WTC11 (cell line): ENCODE data around the gene TMEM100. TPM values are rescaled to one million over a fixed set of nuclear protein-coding genes. Genes with fewer than 3 reads are reported as not detected.

Experiments
- ATAC-seq: fragments of 200-7000 bp; cut with Tn5 transposase; 2 replicates; pipeline ENCODE4 v1.10.0; 2021; ENCODE audit warnings: mild to moderate bottlenecking, moderate library complexity
- CTCF ChIA-PET: fragments of 300-600 bp; sonication (Branson Sonifier 250); formaldehyde crosslinking; loops from one replicate; lab custom pipeline; 2021; ENCODE audit warnings: antibody characterized with exemption; lab: Charles Lee
- POLR2A ChIA-PET: fragments of 350-600 bp; sonication (Branson Sonifier 250); formaldehyde crosslinking; loops from one replicate; lab custom pipeline; 2021; ENCODE audit warnings: antibody characterized with exemption; lab: Charles Lee
- DNase-seq: peaks from one replicate; pipeline ENCODE4 v3.0.0; 2021; ENCODE audit warnings: low spot score
- H3K27ac Mint-ChIP-seq: 2 replicates; pipeline ENCODE4 v1.8.0; 2021; ENCODE audit warnings: mixed read lengths
- H3K27me3 Mint-ChIP-seq: 2 replicates; pipeline ENCODE4 v1.8.0; 2021; ENCODE audit warnings: low read depth, mild to moderate bottlenecking, moderate library complexity, mixed read lengths
- H3K36me3 Mint-ChIP-seq: 2 replicates; pipeline ENCODE4 v1.8.0; 2021; ENCODE audit warnings: mixed read lengths
- H3K4me1 Mint-ChIP-seq: 2 replicates; pipeline ENCODE4 v1.8.0; 2022; ENCODE audit warnings: mixed read lengths
- H3K4me3 Mint-ChIP-seq: 2 replicates; pipeline ENCODE4 v1.8.0; 2021; ENCODE audit warnings: mild to moderate bottlenecking, moderate library complexity, mixed read lengths
- H3K9me3 Mint-ChIP-seq: 2 replicates; pipeline ENCODE4 v1.8.0; 2021; ENCODE audit warnings: mixed read lengths
- GRHL2 ChIP-seq: fragments of 250-450 bp; sonication (Bioruptor Pico); IDR thresholded peaks from 2 replicates; pipeline ENCODE4 v1.8.0; 2022; ENCODE audit warnings: mild to moderate bottlenecking, moderate library complexity; ENCODE audit not compliant: insufficient replicate concordance, severe bottlenecking
- HMGA2 ChIP-seq: fragments of 250-450 bp; sonication (Bioruptor Pico); IDR thresholded peaks from 2 replicates; pipeline ENCODE4 v1.4.0; 2021; ENCODE audit warnings: mild to moderate bottlenecking, moderate library complexity
- NR1H2 ChIP-seq: sonication (generic); formaldehyde crosslinking; IDR thresholded peaks from 2 replicates; pipeline ENCODE4 v1.9.0; 2021; ENCODE audit warnings: mild to moderate bottlenecking, moderate library complexity, missing genetic modification reagents
- PRDM15 ChIP-seq: sonication (generic); formaldehyde crosslinking; IDR thresholded peaks from 2 replicates; pipeline ENCODE4 v1.8.0; 2022; ENCODE audit warnings: missing genetic modification reagents
- RELA ChIP-seq: sonication (generic); formaldehyde crosslinking; IDR thresholded peaks from 2 replicates; pipeline ENCODE4 v1.8.1; 2022; ENCODE audit warnings: missing genetic modification reagents, mild to moderate bottlenecking, borderline replicate concordance
- RORB ChIP-seq: fragments of 250-450 bp; sonication (Bioruptor Pico); IDR thresholded peaks from 2 replicates; pipeline ENCODE4 v1.9.0; 2021; ENCODE audit warnings: mild to moderate bottlenecking
- TEAD1 ChIP-seq: sonication (generic); formaldehyde crosslinking; IDR thresholded peaks from 2 replicates; pipeline ENCODE4 v1.8.0; 2022; ENCODE audit warnings: mild to moderate bottlenecking, missing genetic modification reagents
- ZNF219 ChIP-seq: sonication (generic); formaldehyde crosslinking; IDR thresholded peaks from 2 replicates; pipeline ENCODE4 v1.8.0; 2023; ENCODE audit warnings: missing genetic modification reagents, mild to moderate bottlenecking, borderline replicate concordance
- ZNF423 ChIP-seq: fragments of 250-450 bp; sonication (Bioruptor Pico); IDR thresholded peaks from 2 replicates; pipeline ENCODE4 v2.1.2; 2022; ENCODE audit warnings: mild to moderate bottlenecking, moderate library complexity
- ZNF671 ChIP-seq: fragments of 250-450 bp; sonication (Bioruptor Pico); IDR thresholded peaks from 2 replicates; pipeline ENCODE4 v1.8.0; 2021; ENCODE audit warnings: mild to moderate bottlenecking
- total RNA-seq: library from RNA; stranded (reverse); gene quantifications from 3 replicates; pipeline ENCODE4 v1.2.3, GENCODE V29; 2021
- TF ChIP-seq, protein P1 (sequence below): fragments of 250-450 bp; sonication (Bioruptor Pico); IDR thresholded peaks from 2 replicates; pipeline ENCODE4 v1.9.0; 2021; ENCODE audit warnings: moderate library complexity, mild to moderate bottlenecking, inconsistent platforms, borderline replicate concordance
- TF ChIP-seq, protein P2 (sequence below): sonication (generic); formaldehyde crosslinking; IDR thresholded peaks from 2 replicates; pipeline ENCODE4 v1.8.1; 2022; ENCODE audit warnings: low read depth, missing genetic modification reagents, borderline replicate concordance
- TF ChIP-seq, protein P3 (sequence below): sonication (generic); formaldehyde crosslinking; IDR thresholded peaks from 2 replicates; pipeline ENCODE4 v1.8.1; 2023; ENCODE audit warnings: mild to moderate bottlenecking, missing genetic modification reagents, borderline replicate concordance
- TF ChIP-seq, protein P4 (sequence below): sonication (generic); formaldehyde crosslinking; IDR thresholded peaks from 2 replicates; pipeline ENCODE4 v1.8.1; 2022; ENCODE audit warnings: mild to moderate bottlenecking, missing genetic modification reagents, moderate library complexity, borderline replicate concordance
- TF ChIP-seq, protein P5 (sequence below): sonication (generic); formaldehyde crosslinking; IDR thresholded peaks from 2 replicates; pipeline ENCODE4 v1.8.1; 2023; ENCODE audit warnings: mild to moderate bottlenecking, missing genetic modification reagents, moderate library complexity

TMEM100 gene
- total RNA-seq, 1 experiment from 2014 or later = 1.1 TPM

DNA sequence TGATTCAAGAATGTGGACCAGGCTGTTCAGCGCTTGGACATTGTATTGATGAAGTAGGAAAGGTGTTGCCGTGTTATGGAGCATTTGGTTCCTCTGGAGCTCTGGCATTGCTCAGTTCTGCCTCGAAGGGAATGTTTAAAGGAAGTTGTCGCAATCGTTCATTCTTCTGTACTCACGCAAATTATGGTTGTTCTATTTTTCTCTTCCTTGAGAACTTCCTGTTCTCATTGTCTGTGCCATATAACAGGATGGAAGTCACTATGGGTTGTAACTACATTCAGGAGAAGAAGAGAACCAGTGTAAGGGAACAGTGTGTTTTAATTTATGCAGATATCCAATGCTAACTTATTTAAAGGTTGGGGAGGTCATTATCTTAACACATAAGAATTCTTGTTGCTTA is 41.2 kb upstream of the TMEM100 start:
- no peak overlapping the region for H3K4me3 Mint-ChIP-seq
- TF ChIP-seq HMGA2 (CRISPR knock-in tag) (no peak), RORB (CRISPR knock-in tag) (no peak), ZNF219 (CRISPR knock-in tag) (no peak), GRHL2 (no peak), PRDM15 (no peak), ZNF671 (CRISPR knock-in tag) (no peak), TEAD1 (no peak)
- TF ChIP-seq, protein P1, sequence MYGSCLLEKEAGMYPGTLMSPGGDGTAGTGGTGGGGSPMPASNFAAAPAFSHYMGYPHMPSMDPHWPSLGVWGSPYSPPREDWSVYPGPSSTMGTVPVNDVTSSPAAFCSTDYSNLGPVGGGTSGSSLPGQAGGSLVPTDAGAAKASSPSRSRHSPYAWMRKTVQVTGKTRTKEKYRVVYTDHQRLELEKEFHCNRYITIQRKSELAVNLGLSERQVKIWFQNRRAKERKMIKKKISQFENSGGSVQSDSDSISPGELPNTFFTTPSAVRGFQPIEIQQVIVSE = no peak
- TF ChIP-seq, protein P2, sequence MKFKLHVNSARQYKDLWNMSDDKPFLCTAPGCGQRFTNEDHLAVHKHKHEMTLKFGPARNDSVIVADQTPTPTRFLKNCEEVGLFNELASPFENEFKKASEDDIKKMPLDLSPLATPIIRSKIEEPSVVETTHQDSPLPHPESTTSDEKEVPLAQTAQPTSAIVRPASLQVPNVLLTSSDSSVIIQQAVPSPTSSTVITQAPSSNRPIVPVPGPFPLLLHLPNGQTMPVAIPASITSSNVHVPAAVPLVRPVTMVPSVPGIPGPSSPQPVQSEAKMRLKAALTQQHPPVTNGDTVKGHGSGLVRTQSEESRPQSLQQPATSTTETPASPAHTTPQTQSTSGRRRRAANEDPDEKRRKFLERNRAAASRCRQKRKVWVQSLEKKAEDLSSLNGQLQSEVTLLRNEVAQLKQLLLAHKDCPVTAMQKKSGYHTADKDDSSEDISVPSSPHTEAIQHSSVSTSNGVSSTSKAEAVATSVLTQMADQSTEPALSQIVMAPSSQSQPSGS (CRISPR knock-in tag) = no peak
- TF ChIP-seq, protein P3, sequence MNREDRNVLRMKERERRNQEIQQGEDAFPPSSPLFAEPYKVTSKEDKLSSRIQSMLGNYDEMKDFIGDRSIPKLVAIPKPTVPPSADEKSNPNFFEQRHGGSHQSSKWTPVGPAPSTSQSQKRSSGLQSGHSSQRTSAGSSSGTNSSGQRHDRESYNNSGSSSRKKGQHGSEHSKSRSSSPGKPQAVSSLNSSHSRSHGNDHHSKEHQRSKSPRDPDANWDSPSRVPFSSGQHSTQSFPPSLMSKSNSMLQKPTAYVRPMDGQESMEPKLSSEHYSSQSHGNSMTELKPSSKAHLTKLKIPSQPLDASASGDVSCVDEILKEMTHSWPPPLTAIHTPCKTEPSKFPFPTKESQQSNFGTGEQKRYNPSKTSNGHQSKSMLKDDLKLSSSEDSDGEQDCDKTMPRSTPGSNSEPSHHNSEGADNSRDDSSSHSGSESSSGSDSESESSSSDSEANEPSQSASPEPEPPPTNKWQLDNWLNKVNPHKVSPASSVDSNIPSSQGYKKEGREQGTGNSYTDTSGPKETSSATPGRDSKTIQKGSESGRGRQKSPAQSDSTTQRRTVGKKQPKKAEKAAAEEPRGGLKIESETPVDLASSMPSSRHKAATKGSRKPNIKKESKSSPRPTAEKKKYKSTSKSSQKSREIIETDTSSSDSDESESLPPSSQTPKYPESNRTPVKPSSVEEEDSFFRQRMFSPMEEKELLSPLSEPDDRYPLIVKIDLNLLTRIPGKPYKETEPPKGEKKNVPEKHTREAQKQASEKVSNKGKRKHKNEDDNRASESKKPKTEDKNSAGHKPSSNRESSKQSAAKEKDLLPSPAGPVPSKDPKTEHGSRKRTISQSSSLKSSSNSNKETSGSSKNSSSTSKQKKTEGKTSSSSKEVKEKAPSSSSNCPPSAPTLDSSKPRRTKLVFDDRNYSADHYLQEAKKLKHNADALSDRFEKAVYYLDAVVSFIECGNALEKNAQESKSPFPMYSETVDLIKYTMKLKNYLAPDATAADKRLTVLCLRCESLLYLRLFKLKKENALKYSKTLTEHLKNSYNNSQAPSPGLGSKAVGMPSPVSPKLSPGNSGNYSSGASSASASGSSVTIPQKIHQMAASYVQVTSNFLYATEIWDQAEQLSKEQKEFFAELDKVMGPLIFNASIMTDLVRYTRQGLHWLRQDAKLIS = no peak
- TF ChIP-seq, protein P4, sequence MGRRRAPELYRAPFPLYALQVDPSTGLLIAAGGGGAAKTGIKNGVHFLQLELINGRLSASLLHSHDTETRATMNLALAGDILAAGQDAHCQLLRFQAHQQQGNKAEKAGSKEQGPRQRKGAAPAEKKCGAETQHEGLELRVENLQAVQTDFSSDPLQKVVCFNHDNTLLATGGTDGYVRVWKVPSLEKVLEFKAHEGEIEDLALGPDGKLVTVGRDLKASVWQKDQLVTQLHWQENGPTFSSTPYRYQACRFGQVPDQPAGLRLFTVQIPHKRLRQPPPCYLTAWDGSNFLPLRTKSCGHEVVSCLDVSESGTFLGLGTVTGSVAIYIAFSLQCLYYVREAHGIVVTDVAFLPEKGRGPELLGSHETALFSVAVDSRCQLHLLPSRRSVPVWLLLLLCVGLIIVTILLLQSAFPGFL (CRISPR knock-in tag) = no peak
- TF ChIP-seq, protein P5, sequence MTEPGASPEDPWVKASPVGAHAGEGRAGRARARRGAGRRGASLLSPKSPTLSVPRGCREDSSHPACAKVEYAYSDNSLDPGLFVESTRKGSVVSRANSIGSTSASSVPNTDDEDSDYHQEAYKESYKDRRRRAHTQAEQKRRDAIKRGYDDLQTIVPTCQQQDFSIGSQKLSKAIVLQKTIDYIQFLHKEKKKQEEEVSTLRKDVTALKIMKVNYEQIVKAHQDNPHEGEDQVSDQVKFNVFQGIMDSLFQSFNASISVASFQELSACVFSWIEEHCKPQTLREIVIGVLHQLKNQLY (CRISPR knock-in tag) = no peak
- TF ChIP-seq, all 79 proteins: peak for 0
- DNase-seq (no peak), ATAC-seq (no peak)
- Mint-ChIP-seq H3K36me3 (no peaks in the 10 kb centered on the region), H3K9me3 (no peaks in the 10 kb centered on the region), H3K27me3 (no peaks in the 10 kb centered on the region), H3K27ac (no peak overlapping the region), H3K4me1 (peaks cover 4% of the 10 kb centered on the region; the same call in 1 of the 2 replicates)
- POLR2A ChIA-PET = no interaction called here
- CTCF ChIA-PET = no interaction called here

DNA sequence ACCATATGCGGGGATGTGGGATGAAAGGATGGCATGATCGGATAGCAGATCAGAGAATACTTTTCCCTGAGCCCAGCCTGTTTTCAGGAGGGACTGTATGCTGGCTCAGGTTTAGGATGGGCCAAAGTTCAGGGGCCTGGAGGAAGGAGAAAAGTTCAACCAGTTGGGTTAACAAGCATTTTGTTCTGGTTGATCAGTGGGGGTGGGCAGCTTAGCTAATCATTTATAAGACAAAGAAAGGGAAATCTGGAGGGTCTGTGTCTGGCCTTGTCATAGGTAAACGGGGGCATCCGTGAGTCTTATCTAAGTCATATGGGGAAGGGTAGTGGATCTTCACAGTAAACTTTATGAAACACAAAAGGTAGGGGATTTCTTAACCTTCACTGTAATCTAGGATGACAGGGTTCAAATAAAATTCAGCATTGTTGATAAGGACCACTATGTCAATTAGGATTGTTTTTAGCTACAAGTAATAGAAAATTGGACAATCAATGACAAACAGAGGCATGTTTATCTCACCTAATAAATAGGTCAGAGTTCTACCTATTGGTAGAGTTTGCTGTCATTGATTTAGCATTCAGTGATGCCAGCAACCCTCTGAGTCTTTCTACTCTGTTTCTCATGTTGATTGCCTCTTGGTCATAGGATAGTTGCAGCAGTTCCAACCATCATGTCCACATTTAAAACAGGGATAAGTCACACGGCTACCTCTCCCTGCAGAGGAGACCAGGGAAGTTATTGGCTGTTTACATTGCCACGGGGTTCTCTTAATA is 39.6 kb upstream of the TMEM100 start:
- no peaks in the 10 kb centered on the region for H3K9me3 Mint-ChIP-seq
- DNase-seq (no peak), ATAC-seq (no peak)
- no peak overlapping the region for H3K4me3 Mint-ChIP-seq
- H3K4me1 Mint-ChIP-seq = peaks cover 4% of the 10 kb centered on the region; the same call in 1 of the 2 replicates
- TF ChIP-seq NR1H2 (CRISPR knock-in tag) = no peak
- no peak for TF ChIP-seq ZNF423 (CRISPR knock-in tag)
- TF ChIP-seq RELA (CRISPR knock-in tag) = no peak
- H3K27ac Mint-ChIP-seq = no peak overlapping the region
- ChIA-PET POLR2A (no interaction called here), CTCF (interaction anchor here (0.7 to 2.1 kb wide), 2 partner anchors 9 to 11 kb away, joined by 3 to 5 read pairs; partner anchors contain the start of gene PCTP)
- no peaks in the 10 kb centered on the region for H3K27me3 Mint-ChIP-seq
- H3K36me3 Mint-ChIP-seq = no peaks in the 10 kb centered on the region
